ENCODE data around the gene CLRN2. TPM values are rescaled to one million over a fixed set of nuclear protein-coding genes. Genes with fewer than 3 reads are reported as not detected.

CLRN2 gene
- not detected in 2 replicates for total RNA-seq

GRCh38 chr4:17514865-17515264 lies at the start of gene CLRN2:
CLRN2 (plus strand) TSS chr4:17515165; CDS start chr4:17515267, 102 bp downstream.

DNA sequence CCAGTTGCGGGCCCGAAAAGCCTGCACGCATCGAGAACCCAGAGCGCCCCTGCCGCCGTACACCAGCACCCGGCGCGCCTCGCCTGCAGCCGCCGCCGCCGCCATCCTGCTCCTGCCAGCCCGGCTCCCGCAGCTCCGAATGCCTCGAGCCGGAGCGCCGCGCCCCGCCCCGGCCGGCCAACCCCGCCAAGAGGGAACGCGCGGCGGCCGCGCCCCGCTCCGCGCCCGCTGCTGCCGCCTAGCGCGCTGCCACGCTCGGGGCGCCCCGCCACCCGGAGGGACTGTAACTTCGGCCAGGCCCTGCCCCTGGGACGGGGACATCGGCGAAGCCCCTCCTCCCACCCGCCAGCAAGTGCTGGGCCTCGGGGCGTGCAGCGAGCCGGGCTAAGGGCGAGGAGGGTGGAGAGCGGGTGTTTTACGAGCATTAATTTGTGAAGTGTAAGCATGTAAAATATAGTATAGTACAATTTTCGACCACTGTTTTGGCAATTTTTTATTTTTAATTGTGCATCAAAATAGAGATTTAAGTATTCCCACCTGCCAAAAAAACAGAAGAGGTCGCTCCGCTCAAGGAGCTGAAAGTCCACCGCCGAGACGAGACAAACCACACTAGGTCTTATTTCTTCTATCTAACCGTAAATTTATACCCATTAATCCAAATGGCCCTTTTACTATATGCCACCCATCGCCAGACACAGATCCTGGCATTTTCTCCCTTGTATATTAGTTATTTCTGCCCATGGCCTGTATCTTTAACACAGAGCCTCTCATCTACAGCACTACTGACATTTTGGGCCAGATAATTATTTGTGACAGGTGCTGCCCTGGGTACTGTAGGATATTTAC lies 2.8 kb upstream of the CLRN2 start, which contains the start of gene QDPR:
QDPR (minus strand) TSS at position 141 of the 846 bp plus-strand sequence; CDS start at position 105, 36 bp downstream.

Other genes with a start within 250 kb of the CLRN2 start
- 13.9 and 18.2 TPM in 2 replicates for gene QDPR, start 3.1 kb upstream of the CLRN2 start, total RNA-seq
- gene LAP3, start 62.0 kb downstream of the CLRN2 start, total RNA-seq: 96.2 and 119 TPM in 2 replicates
- gene MED28, start 99.5 kb downstream of the CLRN2 start, total RNA-seq: 8.4 and 10.7 TPM in 2 replicates

Measured in placental pericyte (primary cell).